H1 (cell line): ENCODE results near the gene KIAA1755. TPM values are rescaled to one million over a fixed set of nuclear protein-coding genes. Genes with fewer than 3 reads are reported as not detected.

Experiments used
- CTCF ChIA-PET: fragments of 300-600 bp; sonication (Branson Sonifier 250); formaldehyde crosslinking; loops from one replicate; lab custom pipeline; 2021; ENCODE audit not compliant: partially characterized antibody; lab: Charles Lee
- POLR2A ChIA-PET: fragments of 300-600 bp; sonication (Branson Sonifier 250); formaldehyde crosslinking; loops from one replicate; lab custom pipeline; 2021; ENCODE audit warnings: inconsistent platforms; ENCODE audit not compliant: partially characterized antibody; lab: Charles Lee
- DNase-seq, 2 experiments: peaks; one replicate each; pipeline versions ENCODE4 v3.0.0 to v3.0.0-alpha.2; 2010 to 2022; ENCODE audit warnings: low spot score in 2 of 2, low read depth in 1 of 2, mixed read lengths in 1 of 2
- FAIRE-seq: peaks from 2 replicates; lab custom pipeline; 2011; peaks lifted over from hg19 to GRCh38; lab: Jason Lieb, UNC
- H2AFZ ChIP-seq: 2 replicates; pipeline ENCODE4 v1.8.1; 2012; ENCODE audit warnings: low read length, inconsistent platforms
- H2AK5ac ChIP-seq: 2 replicates; pipeline ENCODE4 v1.6.1; 2013; ENCODE audit warnings: low read depth, low read length
- H2BK120ac ChIP-seq: replicated peaks from 2 replicates; pipeline ENCODE3; 2013; ENCODE audit warnings: low read depth, low read length, inconsistent platforms
- H2BK12ac ChIP-seq: 2 replicates; pipeline ENCODE4 v1.6.1; 2013; ENCODE audit warnings: low read depth, low read length
- H2BK15ac ChIP-seq: 2 replicates; pipeline ENCODE4 v1.6.1; 2013; ENCODE audit warnings: low read length
- H2BK20ac ChIP-seq: 2 replicates; pipeline ENCODE4 v1.6.1; 2013; ENCODE audit warnings: low read length
- H2BK5ac ChIP-seq: 2 replicates; pipeline ENCODE4 v1.6.1; 2013; ENCODE audit warnings: low read depth, low read length
- H3K14ac ChIP-seq: 2 replicates; pipeline ENCODE4 v1.6.1; 2013; ENCODE audit warnings: inconsistent platforms; ENCODE audit not compliant: insufficient read length
- H3K18ac ChIP-seq: 2 replicates; pipeline ENCODE4 v1.6.1; 2013; ENCODE audit warnings: low read length; ENCODE audit errors: extremely low read depth
- H3K23ac ChIP-seq: 2 replicates; pipeline ENCODE4 v1.6.1; 2013; ENCODE audit warnings: inconsistent platforms; ENCODE audit not compliant: insufficient read length
- H3K23me2 ChIP-seq: 2 replicates; pipeline ENCODE4 v1.6.1; 2013; ENCODE audit warnings: low read depth, low read length
- H3K27ac ChIP-seq: 2 replicates; pipeline ENCODE4 v1.6.1; 2011; ENCODE audit warnings: low read depth, low read length, inconsistent platforms
- H3K27me3 ChIP-seq, 4 experiments: replicated peaks in 1 of 4; 1 replicate in 1 of 4; 2 replicates in 3 of 4; pipeline versions ENCODE4 v1.6.1 to v1.8.1; 2011 to 2013; ENCODE audit warnings: low read length in 3 of 4, mild to moderate bottlenecking in 3 of 4, inconsistent platforms in 2 of 4, mixed read lengths in 2 of 4, moderate library complexity in 1 of 4; ENCODE audit not compliant: control insufficient read depth in 3 of 4, insufficient read depth in 3 of 4; ENCODE audit errors: extremely low read depth in 1 of 4
- H3K36me3 ChIP-seq, 4 experiments: 2 replicates each; pipeline versions ENCODE4 v1.6.1 to v1.8.1; 2011 to 2013; ENCODE audit warnings: mild to moderate bottlenecking in 4 of 4, low read length in 3 of 4, moderate library complexity in 2 of 4, control low read depth in 1 of 4, inconsistent platforms in 1 of 4; ENCODE audit not compliant: insufficient read depth in 4 of 4, control insufficient read depth in 2 of 4
- H3K4ac ChIP-seq: replicated peaks from 2 replicates; pipeline ENCODE3; 2013; ENCODE audit warnings: low read length, low read depth, mixed read lengths, inconsistent platforms; ENCODE audit not compliant: insufficient read length
- H3K4me1 ChIP-seq, 4 experiments: replicated peaks in 1 of 4; 1 replicate in 1 of 4; 2 replicates in 3 of 4; pipeline versions ENCODE4 v1.6.1 to v1.8.1; 2011 to 2013; ENCODE audit warnings: low read length in 3 of 4, inconsistent platforms in 2 of 4, mixed read lengths in 1 of 4; ENCODE audit not compliant: insufficient read depth in 4 of 4, control insufficient read depth in 3 of 4
- H3K4me2 ChIP-seq, 2 experiments: 2 replicates each; pipeline versions ENCODE4 v1.6.1 to v1.8.1; 2011 to 2013; ENCODE audit warnings: low read depth in 2 of 2, low read length in 2 of 2, control low read depth in 1 of 2, inconsistent platforms in 1 of 2, mild to moderate bottlenecking in 1 of 2; ENCODE audit not compliant: insufficient read depth in 1 of 2
- H3K4me3 ChIP-seq, 4 experiments: fragments of 200-600, 300-600 bp in 1 of 4; sonication (generic), shearing (Covaris generic), sonication (Bioruptor Twin) in 1 of 4; 2 replicates each; pipeline versions ENCODE4 v1.5.1 to v1.8.1; 2011 to 2016; ENCODE audit warnings: low read length in 4 of 4, low read depth in 3 of 4, control low read depth in 2 of 4, inconsistent platforms in 2 of 4, mild to moderate bottlenecking in 2 of 4, mixed read lengths in 1 of 4, moderate library complexity in 1 of 4; ENCODE audit not compliant: insufficient read depth in 2 of 4; ENCODE audit errors: extremely low read depth in 1 of 4
- H3K56ac ChIP-seq: replicated peaks from 2 replicates; pipeline ENCODE3; 2013; ENCODE audit warnings: low read depth, mild to moderate bottlenecking, mixed read lengths, low read length, inconsistent platforms; ENCODE audit not compliant: insufficient read length
- H3K79me1 ChIP-seq: 2 replicates; pipeline ENCODE4 v1.6.1; 2013; ENCODE audit warnings: low read depth, low read length, control low read depth
- H3K79me2 ChIP-seq, 2 experiments: 2 replicates each; pipeline versions ENCODE4 v1.6.1 to v1.8.1; 2012 to 2013; ENCODE audit warnings: low read length in 2 of 2, mild to moderate bottlenecking in 2 of 2, inconsistent platforms in 1 of 2; ENCODE audit not compliant: insufficient read depth in 2 of 2, control insufficient read depth in 1 of 2
- H3K9ac ChIP-seq, 4 experiments: replicated peaks in 1 of 4; 1 replicate in 1 of 4; 2 replicates in 3 of 4; pipeline versions ENCODE4 v1.6.1 to v1.8.1; 2011 to 2013; ENCODE audit warnings: low read depth in 3 of 4, low read length in 3 of 4, control low read depth in 2 of 4, mild to moderate bottlenecking in 2 of 4, moderate library complexity in 2 of 4, inconsistent platforms in 1 of 4; ENCODE audit errors: extremely low read depth in 1 of 4
- H3K9me3 ChIP-seq, 2 experiments: 2 replicates each; pipeline versions ENCODE4 v1.6.1 to v1.8.1; 2012 to 2013; ENCODE audit warnings: mild to moderate bottlenecking in 2 of 2, moderate library complexity in 2 of 2, control low read depth in 1 of 2, inconsistent platforms in 1 of 2, low read depth in 1 of 2, low read length in 1 of 2, mixed read lengths in 1 of 2; ENCODE audit not compliant: insufficient read depth in 2 of 2
- H4K20me1 ChIP-seq, 2 experiments: replicated peaks in 1 of 2; 2 replicates each; pipeline versions ENCODE3 to v1.8.1; 2011 to 2013; ENCODE audit warnings: inconsistent platforms in 2 of 2, low read length in 2 of 2, mild to moderate bottlenecking in 1 of 2; ENCODE audit not compliant: insufficient read depth in 2 of 2, control insufficient read depth in 1 of 2
- H4K5ac ChIP-seq: 2 replicates; pipeline ENCODE4 v1.6.1; 2013; ENCODE audit warnings: low read length, low read depth, mixed read lengths, inconsistent platforms; ENCODE audit not compliant: insufficient read length
- H4K8ac ChIP-seq: 2 replicates; pipeline ENCODE4 v1.8.0; 2013; ENCODE audit warnings: mild to moderate bottlenecking, moderate library complexity, low read length, inconsistent platforms; ENCODE audit not compliant: insufficient read depth; ENCODE audit errors: extremely low read depth
- H4K91ac ChIP-seq: replicated peaks from 2 replicates; pipeline ENCODE3; 2013; ENCODE audit warnings: low read length, mixed read lengths, inconsistent platforms; ENCODE audit not compliant: insufficient read length
- CBX5 ChIP-seq: fragments of 300-800, 300-1000 bp; sonication (generic); IDR thresholded peaks from 2 replicates; pipeline ENCODE4 v1.7.1; 2016; ENCODE audit warnings: antibody characterized with exemption, low read length, low read depth
- CREB1 ChIP-seq: IDR thresholded peaks from 2 replicates; pipeline ENCODE4 v1.6.1; 2012; ENCODE audit warnings: inconsistent platforms
- POLR2A ChIP-seq, 2 experiments: IDR thresholded peaks; 1 replicate in 1 of 2; 2 replicates in 1 of 2; pipeline ENCODE4 v1.6.1; 2011; ENCODE audit warnings: low read depth in 2 of 2, low read length in 2 of 2, mild to moderate bottlenecking in 2 of 2; ENCODE audit errors: control extremely low read depth in 1 of 2
- SP1 ChIP-seq: IDR thresholded peaks from 2 replicates; pipeline ENCODE4 v1.6.1; 2011; ENCODE audit warnings: low read depth, low read length
- SP2 ChIP-seq: IDR thresholded peaks from 2 replicates; pipeline ENCODE4 v1.6.1; 2012; ENCODE audit warnings: mild to moderate bottlenecking, low read length, inconsistent platforms
- TAF1 ChIP-seq: IDR thresholded peaks from 2 replicates; pipeline ENCODE4 v1.6.1; 2011; ENCODE audit warnings: mild to moderate bottlenecking, low read depth, low read length
- WGBS, 2 experiments: shearing (Covaris generic) in 1 of 2; methylation state at CpG; one replicate each; pipeline versions ENCODE4 v1.1.6 to v1.1.7; 2013 to 2015; ENCODE audit warnings: low lambda C conversion rate in 2 of 2, mixed read lengths in 2 of 2, inconsistent platforms in 1 of 2, low coverage in 1 of 2, missing lambda C conversion rate in 1 of 2; ENCODE audit not compliant: insufficient replicate concordance in 2 of 2, insufficient coverage in 1 of 2, insufficient read length in 1 of 2; ENCODE audit errors: extremely low coverage in 1 of 2, missing lambda C conversion rate in 1 of 2; 5-methylcytosine and 5-hydroxymethylcytosine counted together
- polyA plus RNA-seq, 7 experiments: library from polyadenylated mRNA; depleted of rRNA in 3 of 7; stranded (reverse) in 5 of 7; unstranded in 2 of 7; fragments of >200 nt in 5 of 7; fragments of 200-250 nt in 2 of 7; gene quantifications; 1 replicate in 5 of 7; 2 replicates in 1 of 7; 4 replicates in 1 of 7; pipeline versions ENCODE4 v1.2.1 to v1.2.3, GENCODE V29; 2011 to 2013; ENCODE audit warnings: missing spikeins in 2 of 7, mixed read lengths in 2 of 7
- total RNA-seq: library from RNA; stranded (reverse); fragmentation: NEBNext Ultra II Directional; extraction: Animal tissue kit (Norgen Biotek cat#: 25700); gene quantifications from 2 replicates; pipeline ENCODE4 v1.2.1, GENCODE V29; 2021

KIAA1755 gene
- total and polyA plus RNA-seq, 2 of the 8 experiments (the other 6 are each of a cell fraction or from before 2014, with no cell fraction given), result 0.23 TPM; not detected in 1

- H2BK20ac ChIP-seq, result no peak overlapping the region
- H3K4me3 ChIP-seq, result no peak overlapping the region
- WGBS, 2 experiments, result 76% methylated on average over 6 of the region's 6 CpGs; no CpG with 5 or more reads in 1 of the 2 experiments
- H3K18ac ChIP-seq, result no peak overlapping the region
- no peak for DNase-seq
- H3K14ac ChIP-seq, result no peak overlapping the region
- H2BK12ac ChIP-seq, result no peak overlapping the region
- H3K4ac ChIP-seq, result no peak overlapping the region
- H3K27me3 ChIP-seq, result no peaks in the 10 kb centered on the region
- H3K79me2 ChIP-seq, result no peaks in the 10 kb centered on the region
- H4K5ac ChIP-seq, result no peak overlapping the region
- no peaks in the 10 kb centered on the region for H3K36me3 ChIP-seq
- TF ChIP-seq CREB1, result no peak
- no peak for TF ChIP-seq POLR2A (IDR thresholded peaks at IDR 0.05; ENCODE audit: control extremely low read depth in 1 of 2, low read depth in 2 of 2, low read length in 2 of 2)
- TF ChIP-seq TAF1, result no peak
- no peak for TF ChIP-seq SP1
- TF ChIP-seq CBX5, result no peak
- TF ChIP-seq SP2, result no peak
- no peak overlapping the region for H3K9ac ChIP-seq
- ChIA-PET CTCF (interaction anchor here (1.0 to 17.3 kb wide), 4 partner anchors 9 to 99 kb away, joined by 3 to 198 read pairs (median 26); no protein-coding TSS in a partner anchor), POLR2A (interaction anchor here (1.1 kb wide), 1 partner anchor 27 kb away, joined by 3 read pairs; no protein-coding TSS in a partner anchor)
- no peaks in the 10 kb centered on the region; the same call in 1 of the 2 replicates for H3K79me1 ChIP-seq
- H2AK5ac ChIP-seq, result no peak overlapping the region
- no peak overlapping the region for H2BK5ac ChIP-seq
- no peak overlapping the region for H3K27ac ChIP-seq
- no peak overlapping the region for H3K4me2 ChIP-seq
- FAIRE-seq, result no peak
- H3K56ac ChIP-seq, result no peak overlapping the region
- no peak overlapping the region for H3K23ac ChIP-seq
- no peaks in the 10 kb centered on the region for H4K20me1 ChIP-seq
- H3K4me1 ChIP-seq, result no peaks in the 10 kb centered on the region
- no peak overlapping the region for H2AFZ ChIP-seq
- H4K91ac ChIP-seq, result no peak overlapping the region
- no peak overlapping the region for H2BK120ac ChIP-seq
- H2BK15ac ChIP-seq, result no peak overlapping the region
- no peak overlapping the region for H4K8ac ChIP-seq
- no peaks in the 10 kb centered on the region for H3K23me2 ChIP-seq
- H3K9me3 ChIP-seq, result no peaks in the 10 kb centered on the region
Measured at GRCh38 chr20:38210741-38211140, 49.8 kb downstream of the KIAA1755 start.
